HL-60/S4 treated with phorbol 12-myristate 13-acetate at 8.2 ng/mL for 4 days and 3 days (cell line): ENCODE results near the gene MYZAP.

ENCODE experiments used
- in situ Hi-C: fragments of 300-500 bp; cut with MboI; formaldehyde crosslinking; loops from 2 replicates; pipeline ENCODE4 v1.15.0; 2022; ENCODE audit warnings: low sequenced_read_pairs

Gene MYZAP

GRCh38 chr15:57685306-57686095 lies 93.8 kb downstream of the MYZAP start:
- in situ Hi-C loops, result no loop called here

- in situ Hi-C loops, result no loop called here
Measured at GRCh38 chr15:57686657-57687056, 95.0 kb downstream of the MYZAP start.

- in situ Hi-C loops, result no loop called here
Measured at GRCh38 chr15:57690341-57690966, 98.8 kb downstream of the MYZAP start.

DNA sequence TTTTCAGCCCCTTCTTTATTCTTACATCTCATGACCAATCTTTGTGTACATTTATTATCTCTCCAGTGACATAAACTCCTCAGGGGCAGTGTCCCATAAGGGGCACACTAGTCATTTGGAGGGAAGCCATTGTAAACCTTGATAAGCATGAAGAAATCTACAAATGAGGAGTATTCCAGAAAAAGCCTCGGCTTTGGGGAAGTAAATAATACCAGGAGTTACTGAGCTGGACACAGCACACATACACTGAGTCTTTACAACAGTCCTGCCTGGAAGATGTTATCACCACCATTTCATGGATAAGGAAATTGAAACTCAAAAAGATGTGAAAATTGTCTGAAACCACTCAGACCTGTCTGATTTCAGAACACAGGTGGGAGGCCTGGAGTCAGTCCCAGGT lies 99.4 kb downstream of the MYZAP start:
- in situ Hi-C loops, result no loop called here

- in situ Hi-C loops, result no loop called here
Measured at GRCh38 chr15:57692709-57693108, 101.0 kb downstream of the MYZAP start.

GRCh38 chr15:57694279-57694678 lies 102.6 kb downstream of the MYZAP start:
- in situ Hi-C loops, result no loop called here

GRCh38 chr15:57696146-57696545 lies 104.4 kb downstream of the MYZAP start:
- in situ Hi-C loops, result no loop called here

DNA sequence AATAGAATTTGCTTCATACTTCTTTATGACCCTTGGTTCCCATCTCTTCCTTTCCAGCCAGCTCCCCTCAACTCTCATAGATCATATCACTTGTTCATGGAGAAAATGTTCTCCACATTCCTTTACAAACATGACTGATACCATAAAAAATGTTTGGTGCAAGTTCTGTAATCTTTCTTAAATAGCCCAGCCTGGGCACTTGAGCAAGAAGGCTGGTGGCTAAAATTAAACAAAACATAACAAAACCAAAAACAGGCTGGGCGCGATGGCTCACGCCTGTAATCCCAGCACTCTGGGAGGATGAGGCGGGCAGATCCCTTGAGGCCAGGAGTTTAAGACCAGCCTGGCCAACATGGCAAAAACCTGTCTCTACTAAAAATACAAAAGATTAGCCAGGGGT lies 105.9 kb downstream of the MYZAP start:
- in situ Hi-C loops, result no loop called here

DNA sequence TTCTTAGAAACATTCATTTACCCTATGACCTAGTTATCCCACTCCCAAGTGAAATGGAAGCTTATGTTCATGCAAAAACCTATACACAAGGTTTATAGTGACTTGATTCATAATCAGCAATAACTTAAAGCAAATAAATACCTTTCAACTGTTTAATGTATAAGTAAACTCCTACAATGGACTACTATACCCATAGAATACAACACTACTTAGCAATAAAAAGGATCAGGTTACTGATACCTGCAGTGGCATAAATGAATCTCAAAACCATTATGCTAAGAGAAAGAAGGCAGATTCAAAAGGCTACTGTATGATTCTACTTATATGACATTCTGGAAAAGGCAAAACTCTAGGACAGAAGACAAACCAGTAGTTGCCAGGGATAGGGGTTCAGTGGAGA lies 106.5 kb downstream of the MYZAP start:
- in situ Hi-C loops, result no loop called here

DNA sequence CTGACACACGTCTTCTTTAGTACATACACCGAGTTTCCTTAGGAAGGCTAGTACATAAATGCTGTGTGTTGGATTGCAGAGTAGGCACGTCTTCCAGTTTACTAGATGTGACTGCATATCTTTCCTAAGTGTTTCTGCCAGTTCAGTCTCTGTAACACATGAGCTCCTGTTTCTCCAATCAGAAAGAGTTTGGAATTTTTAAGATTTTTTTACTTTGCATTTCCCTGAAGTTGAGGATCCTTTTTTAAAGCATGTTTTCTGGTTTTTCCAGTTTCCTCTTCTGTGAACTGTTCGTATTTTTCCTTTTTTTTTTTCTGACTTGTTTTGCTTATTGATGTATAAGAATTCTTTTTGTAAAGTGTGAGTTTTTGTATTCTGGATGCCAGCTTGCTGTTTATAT lies 107.3 kb downstream of the MYZAP start:
- in situ Hi-C loops, result no loop called here

- in situ Hi-C loops, result no loop called here
Measured at GRCh38 chr15:57703387-57703786, 111.7 kb downstream of the MYZAP start.

- in situ Hi-C loops, result no loop called here
Measured at GRCh38 chr15:57704441-57704840, 112.7 kb downstream of the MYZAP start.

DNA sequence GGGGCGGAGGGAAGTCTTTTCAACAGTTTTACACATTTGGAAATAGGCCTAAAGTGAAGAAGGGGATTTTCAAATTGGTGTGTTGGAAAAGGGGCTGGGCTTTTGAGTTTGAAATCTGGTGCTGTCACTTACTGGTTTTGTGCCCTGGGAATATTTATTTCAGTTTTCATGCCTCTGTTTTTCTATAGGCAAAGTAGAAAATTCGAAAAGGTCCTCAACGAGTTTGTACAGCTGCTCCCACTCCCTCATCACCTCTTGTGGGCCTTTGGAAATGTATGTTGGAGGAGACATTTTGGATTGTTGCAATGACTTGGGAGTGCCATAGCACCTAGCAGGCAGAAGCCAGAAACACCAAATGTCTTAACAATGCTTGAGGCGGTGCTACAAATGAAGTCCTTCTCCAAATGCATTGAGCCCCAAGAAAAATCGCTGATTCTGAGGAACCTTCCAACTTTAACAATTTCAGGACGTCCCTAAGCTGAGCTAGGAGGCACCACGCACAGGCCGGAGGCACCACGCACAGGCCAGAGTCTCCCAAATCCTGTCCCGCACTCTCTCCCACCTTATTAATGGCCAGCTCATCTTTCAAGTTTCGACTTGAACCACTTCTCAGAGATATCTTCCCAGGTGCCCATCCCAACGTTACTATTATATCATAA lies 114.2 kb downstream of the MYZAP start:
- in situ Hi-C loops, result no loop called here

GRCh38 chr15:57706405-57707209 lies 114.9 kb downstream of the MYZAP start, which contains the start of gene POLR2M:
Gene POLR2M, plus strand, starts transcription at chr15:57706714. Its CDS starts 129 bp downstream, at chr15:57706843.
- in situ Hi-C loops, result no loop called here

DNA sequence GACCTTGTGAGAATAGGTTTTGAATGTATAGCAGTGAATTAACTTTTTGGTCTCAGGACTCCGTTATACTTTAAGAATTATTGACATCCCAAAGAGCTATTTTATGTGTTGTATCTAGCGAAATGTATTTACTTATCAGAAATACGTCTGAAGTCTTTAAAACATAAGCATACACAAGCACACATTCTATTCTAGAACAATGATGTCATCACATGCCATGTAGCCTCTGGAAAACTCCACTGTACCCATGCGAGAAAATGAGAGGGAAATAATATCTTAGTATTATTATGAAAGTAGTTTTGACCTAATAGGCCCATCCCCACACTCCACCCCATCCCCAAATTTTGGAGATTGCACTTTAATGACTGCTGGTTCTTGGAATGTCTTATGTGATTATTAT lies 116.3 kb downstream of the MYZAP start:
- in situ Hi-C loops, result no loop called here

- in situ Hi-C loops, result no loop called here
Measured at GRCh38 chr15:57718309-57718708, 126.6 kb downstream of the MYZAP start.

DNA sequence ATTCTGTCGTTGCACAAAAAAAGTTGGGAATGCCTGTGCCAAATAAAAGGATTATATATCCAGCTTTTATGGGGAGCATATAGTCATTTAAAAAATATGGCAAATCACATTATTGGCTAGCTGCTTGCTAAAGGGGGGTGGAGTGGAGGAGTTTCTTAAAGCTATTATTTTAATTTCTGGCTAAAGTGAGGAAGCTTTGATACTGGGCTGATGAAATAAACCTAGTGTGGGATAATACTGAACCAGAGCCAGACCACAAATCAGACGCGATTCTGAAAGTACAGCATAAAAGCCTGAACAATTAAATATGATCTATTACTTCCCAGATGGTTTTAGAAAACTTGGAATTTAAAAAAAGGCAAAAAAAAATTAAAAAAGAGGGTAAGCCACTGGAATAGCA lies 129.2 kb downstream of the MYZAP start:
- in situ Hi-C loops, result no loop called here

DNA sequence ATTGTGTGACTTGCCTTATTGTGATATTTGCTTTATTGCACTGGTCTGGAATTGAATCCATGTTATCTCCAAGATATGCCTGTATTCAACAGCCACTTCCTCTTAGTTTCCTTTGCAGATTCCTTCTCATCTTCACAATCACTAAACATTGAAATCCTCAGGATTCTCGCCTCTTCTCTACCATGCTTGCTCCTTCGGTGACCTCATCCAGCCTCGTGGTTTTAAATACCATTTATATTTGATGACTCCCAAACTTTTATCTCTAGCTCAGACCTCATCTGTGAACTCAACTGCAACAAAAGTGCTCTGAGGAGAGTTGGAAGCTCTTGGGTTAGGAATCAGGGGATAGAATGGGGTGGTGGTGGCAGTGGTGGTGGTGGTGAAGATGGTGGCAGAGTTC lies 134.7 kb downstream of the MYZAP start:
- in situ Hi-C loops, result no loop called here

DNA sequence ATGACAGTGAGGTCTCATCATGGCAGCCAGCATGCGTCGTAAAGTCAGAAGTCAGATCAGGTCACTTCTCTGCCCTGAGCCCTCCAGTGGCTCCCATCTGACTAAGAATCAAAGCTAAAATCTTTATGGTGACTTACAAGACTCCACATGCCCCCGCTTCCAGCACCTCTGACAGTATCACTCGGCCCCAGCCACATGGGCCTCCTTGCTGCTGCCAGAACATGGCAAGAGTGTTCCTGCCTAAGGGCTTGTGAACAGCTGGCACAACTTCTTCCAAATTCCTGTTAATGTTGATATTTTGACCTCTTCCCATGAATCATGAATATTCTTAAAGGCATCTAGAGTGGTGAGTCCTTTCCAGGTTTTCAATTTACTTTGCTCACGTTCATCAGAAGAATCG lies 135.3 kb downstream of the MYZAP start:
- in situ Hi-C loops, result no loop called here

- in situ Hi-C loops, result no loop called here
Measured at GRCh38 chr15:57728436-57728835, 136.7 kb downstream of the MYZAP start.

DNA sequence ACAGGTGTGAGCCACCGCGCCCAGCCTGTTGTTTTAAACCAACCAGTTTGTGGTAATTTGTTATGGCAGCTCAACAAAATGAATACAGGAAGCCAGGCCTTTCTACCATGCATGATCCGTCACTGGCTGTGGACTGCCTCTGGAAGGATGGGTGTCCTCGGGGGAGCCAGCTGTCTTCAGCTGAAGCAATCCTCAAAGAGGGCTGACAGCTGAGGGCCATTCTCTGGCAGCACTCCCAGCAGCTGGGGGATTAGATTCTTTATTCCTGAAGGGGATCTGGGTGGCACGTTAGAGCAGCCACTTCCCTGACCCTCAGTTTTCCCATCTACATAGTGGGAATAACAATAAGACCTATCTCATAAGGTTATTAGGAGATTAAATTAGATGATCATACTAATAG lies 139.2 kb downstream of the MYZAP start:
- in situ Hi-C loops, result no loop called here
